GM10248 (cell line): ENCODE measurements around the gene ZDHHC5.

Experiments used
- CTCF ChIA-PET: fragments of 300-600 bp; sonication (Branson Sonifier 250); formaldehyde crosslinking; extraction: SDS; loops from one replicate; lab custom pipeline; 2021; ENCODE audit warnings: antibody characterized with exemption; lab: Yijun Ruan, JAX
- POLR2A ChIA-PET: fragments of 350-650 bp; sonication (Branson Sonifier 250); formaldehyde crosslinking; extraction: SDS; loops from one replicate; lab custom pipeline; 2020; ENCODE audit warnings: antibody characterized with exemption; lab: Yijun Ruan, JAX
- DNase-seq: peaks from one replicate; pipeline ENCODE4 v3.0.0; 2012; ENCODE audit errors: extremely low spot score
- TF ChIP-seq, protein P1 (sequence below): IDR thresholded peaks from 2 replicates; pipeline ENCODE4 v1.5.1; 2012; ENCODE audit warnings: mild to moderate bottlenecking, low read depth; ENCODE audit errors: extremely low read depth, missing control alignments, control extremely low read depth

Gene ZDHHC5

GRCh38 chr11:57646194-57646798, 21.6 kb upstream of the ZDHHC5 start:
- ChIA-PET CTCF (interaction anchor here (1.5 to 14.1 kb wide), 4 partner anchors 10 to 188 kb away, joined by 4 to 295 read pairs (median 82); partner anchors contain the start of gene UBE2L6), POLR2A (no interaction called here)
- TF ChIP-seq, protein P1, sequence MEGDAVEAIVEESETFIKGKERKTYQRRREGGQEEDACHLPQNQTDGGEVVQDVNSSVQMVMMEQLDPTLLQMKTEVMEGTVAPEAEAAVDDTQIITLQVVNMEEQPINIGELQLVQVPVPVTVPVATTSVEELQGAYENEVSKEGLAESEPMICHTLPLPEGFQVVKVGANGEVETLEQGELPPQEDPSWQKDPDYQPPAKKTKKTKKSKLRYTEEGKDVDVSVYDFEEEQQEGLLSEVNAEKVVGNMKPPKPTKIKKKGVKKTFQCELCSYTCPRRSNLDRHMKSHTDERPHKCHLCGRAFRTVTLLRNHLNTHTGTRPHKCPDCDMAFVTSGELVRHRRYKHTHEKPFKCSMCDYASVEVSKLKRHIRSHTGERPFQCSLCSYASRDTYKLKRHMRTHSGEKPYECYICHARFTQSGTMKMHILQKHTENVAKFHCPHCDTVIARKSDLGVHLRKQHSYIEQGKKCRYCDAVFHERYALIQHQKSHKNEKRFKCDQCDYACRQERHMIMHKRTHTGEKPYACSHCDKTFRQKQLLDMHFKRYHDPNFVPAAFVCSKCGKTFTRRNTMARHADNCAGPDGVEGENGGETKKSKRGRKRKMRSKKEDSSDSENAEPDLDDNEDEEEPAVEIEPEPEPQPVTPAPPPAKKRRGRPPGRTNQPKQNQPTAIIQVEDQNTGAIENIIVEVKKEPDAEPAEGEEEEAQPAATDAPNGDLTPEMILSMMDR: no peak
- DNase-seq: no peak

DNA sequence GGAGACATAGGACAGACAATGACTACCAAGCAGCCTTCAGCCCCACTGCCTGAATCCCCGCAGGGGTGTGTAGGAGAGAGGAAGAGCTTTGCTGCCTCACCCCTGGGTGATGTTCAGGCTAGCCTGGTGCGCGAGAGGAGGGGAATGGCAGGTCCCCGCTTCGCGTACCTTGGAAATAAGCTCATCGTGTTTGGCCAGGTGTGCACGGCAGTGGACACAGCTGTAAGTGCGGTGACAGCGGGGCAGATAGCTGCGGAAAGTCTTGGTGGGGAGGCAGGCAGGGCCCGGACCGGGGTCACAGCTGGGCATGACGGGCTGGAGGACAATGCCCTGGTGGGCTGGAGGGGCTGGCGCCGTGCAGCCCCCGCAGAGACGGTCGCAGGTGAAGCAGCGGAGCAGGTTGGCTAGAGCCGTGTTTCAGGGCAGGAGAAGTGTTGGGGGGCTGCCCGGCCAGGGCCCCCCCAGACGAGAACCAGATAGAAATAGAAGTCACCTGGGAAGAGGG, 21.1 kb upstream of the ZDHHC5 start:
- ChIA-PET POLR2A (no interaction called here), CTCF (interaction anchor here (1.5 to 14.1 kb wide), 4 partner anchors 10 to 189 kb away, joined by 4 to 295 read pairs (median 82); partner anchors contain the start of gene UBE2L6)

DNA sequence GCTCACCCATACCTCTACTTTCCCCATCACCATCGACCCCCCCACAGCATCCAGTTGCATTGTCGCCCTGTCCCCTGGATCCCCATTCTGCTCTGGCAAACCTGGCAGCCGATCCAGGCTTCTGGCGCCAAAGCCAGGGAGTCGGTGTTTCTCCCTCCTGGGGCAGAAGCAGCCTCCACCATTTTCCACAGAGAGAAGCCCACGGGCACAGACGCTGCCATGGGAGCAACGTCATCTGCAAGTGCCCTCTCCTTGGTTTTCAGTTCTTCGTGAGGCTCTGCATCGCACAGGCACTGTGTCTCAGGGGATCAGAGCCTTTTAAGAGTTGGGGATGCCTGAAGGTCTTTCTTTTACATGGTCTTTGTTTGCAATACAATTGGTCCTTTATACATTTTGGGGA, 20.5 kb upstream of the ZDHHC5 start:
- TF ChIP-seq, protein P1: no peak
- ChIA-PET POLR2A (no interaction called here), CTCF (interaction anchor here (1.3 to 14.1 kb wide), 4 partner anchors 11 to 153 kb away, joined by 3 to 295 read pairs (median 82); partner anchors contain the start of gene UBE2L6)
- no peak for DNase-seq

More for the DNA sequence above, 21.1 kb upstream of the ZDHHC5 start:
- no peak for DNase-seq
- TF ChIP-seq, protein P1: no peak

- no peak for DNase-seq
- ChIA-PET POLR2A (no interaction called here), CTCF (interaction anchor here (0.7 to 14.1 kb wide), 11 partner anchors 8 to 302 kb away, joined by 3 to 295 read pairs (median 4); partner anchors contain the start of gene UBE2L6)
- TF ChIP-seq, protein P1: no peak
Measured at GRCh38 chr11:57647960-57648800, 19.7 kb upstream of the ZDHHC5 start.

DNA sequence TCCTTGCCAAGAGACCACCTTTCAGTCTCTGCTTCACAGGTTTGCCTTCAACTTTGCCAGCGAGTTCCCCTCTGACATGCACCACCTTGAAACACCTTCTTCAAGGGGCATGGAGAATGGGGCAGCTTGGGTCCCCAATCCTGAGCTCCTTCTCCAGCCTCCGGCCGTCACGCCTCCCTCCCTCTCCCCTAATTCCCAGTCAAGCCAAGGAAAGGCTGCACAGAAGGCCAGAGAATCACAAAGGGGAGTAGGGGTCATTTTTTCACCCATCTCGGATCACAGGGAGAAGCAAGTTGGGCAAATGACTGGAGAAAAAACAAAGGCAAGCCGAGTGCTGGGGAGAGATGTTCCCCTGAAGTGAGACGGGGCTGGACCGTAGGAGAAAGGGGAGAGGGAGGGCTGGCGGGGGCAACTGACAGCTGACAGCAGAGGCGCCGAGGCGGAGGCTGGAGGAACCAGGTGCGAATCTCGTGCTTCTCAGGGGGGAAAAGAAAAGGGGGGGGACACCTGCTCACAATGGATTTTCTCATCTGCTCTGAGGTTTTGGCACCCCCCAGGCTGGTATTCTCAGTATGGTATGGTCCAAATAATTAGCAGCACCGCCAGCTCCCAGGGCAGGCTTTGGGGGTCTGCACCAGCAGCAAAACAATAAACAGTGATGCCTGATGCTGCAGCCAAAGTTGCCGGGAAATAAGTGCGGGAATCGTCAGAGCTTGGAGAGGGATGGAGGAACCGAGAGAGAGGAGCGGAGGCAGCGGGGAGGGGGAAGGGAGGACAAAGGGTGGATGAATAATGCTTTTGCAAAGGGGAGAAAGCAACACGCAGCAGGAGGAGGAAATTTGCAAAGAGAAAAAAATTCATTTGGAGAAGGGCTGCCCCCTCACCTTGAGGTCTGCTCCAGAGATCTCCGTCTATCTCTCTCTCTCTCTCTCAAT, 18.8 kb upstream of the ZDHHC5 start:
- no peak for DNase-seq
- TF ChIP-seq, protein P1: no peak
- ChIA-PET POLR2A (no interaction called here), CTCF (interaction anchor here (0.7 to 14.1 kb wide), 11 partner anchors 9 to 303 kb away, joined by 3 to 295 read pairs (median 4); partner anchors contain the start of gene UBE2L6)
